GM18861 (cell line): ENCODE results near the gene ART5.

Source experiments
- ATAC-seq: cut with Tn5 transposase; IDR thresholded peaks from one replicate; pipeline ENCODE4 v1.9.1; 2021; ENCODE audit not compliant: unreplicated experiment

ART5 gene, protein sequence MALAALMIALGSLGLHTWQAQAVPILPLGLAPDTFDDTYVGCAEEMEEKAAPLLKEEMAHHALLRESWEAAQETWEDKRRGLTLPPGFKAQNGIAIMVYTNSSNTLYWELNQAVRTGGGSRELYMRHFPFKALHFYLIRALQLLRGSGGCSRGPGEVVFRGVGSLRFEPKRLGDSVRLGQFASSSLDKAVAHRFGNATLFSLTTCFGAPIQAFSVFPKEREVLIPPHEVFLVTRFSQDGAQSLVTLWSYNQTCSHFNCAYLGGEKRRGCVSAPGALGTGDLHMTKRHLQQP

DNA sequence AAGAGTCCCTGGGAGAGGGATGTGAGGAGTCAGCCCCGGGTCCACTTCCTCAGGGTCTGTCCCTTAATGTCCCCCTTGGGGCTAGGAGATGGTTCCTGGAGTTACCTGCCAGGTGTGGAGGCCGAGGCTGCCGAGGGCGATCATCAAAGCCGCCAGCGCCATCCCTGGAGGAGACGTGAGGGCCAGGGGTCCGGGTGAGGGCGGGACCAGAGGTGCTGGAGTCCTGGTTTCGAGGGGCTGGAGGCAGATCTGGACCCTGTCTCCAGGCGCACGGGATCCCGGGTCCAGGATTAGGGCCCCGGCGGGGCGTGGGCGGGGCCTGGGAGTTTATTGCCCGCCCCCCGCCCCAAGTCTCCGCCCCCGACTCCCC is at the start of gene ART5:
TSS of gene ART5 (minus strand) at position 292 of the 370 bp plus-strand sequence. CDS start at position 162, 130 bp downstream.
- no peak for ATAC-seq

DNA sequence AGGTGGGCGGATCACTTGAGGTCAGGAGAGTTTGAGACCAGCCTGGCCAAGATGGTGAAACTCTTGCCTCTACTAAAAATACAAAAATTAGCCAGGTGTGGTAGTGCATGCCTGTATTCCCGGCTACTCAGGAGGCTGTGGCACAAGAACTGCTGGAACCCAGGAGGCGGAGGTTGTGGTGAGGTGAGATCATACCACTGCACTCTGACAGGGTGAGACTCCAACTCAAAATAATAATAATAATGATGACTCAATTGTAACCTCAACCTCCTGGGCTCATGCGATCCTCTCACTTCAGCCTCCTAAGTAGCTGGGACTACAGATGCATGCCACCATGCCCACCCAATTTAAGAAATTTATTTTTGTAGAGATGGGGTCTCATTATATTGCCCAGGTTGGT is 45.0 kb upstream of the ART5 start:
- ATAC-seq = no peak

DNA sequence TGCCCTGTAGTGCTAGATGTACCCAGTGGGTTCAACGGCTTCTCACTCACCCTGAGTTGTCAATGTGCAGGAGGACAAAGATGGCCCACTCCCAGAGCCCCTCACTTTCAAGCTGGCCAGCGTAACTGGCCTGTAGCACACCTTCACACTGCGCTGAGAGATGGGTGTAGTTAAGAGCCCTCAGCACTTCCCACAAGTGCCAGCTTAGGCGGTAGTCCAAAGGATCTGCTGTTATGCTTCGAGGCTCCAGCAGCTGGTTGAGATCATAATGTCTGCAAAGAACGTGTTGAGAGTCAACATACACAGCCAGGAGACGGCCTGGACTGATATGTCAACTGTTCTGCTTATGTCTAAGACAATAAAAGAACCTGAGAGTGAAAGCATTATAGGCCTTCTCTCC is 44.1 kb upstream of the ART5 start:
- no peak for ATAC-seq

DNA sequence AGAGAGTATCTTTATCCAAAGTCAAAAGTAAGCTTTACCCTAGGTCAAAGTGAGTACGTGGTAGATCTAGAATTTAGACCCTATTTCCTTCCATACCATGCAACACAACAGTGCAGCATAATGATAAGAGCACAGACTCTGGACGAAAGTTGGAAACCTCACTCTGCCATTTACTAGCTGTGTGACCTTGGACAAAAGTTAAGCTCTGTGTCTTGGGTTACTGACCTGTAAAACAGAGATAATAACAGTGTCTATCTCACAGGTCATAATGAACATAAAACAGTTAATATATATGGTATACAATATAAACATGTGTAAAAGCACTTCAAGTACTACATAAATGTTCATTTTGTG is 43.0 kb upstream of the ART5 start:
- no peak for ATAC-seq

DNA sequence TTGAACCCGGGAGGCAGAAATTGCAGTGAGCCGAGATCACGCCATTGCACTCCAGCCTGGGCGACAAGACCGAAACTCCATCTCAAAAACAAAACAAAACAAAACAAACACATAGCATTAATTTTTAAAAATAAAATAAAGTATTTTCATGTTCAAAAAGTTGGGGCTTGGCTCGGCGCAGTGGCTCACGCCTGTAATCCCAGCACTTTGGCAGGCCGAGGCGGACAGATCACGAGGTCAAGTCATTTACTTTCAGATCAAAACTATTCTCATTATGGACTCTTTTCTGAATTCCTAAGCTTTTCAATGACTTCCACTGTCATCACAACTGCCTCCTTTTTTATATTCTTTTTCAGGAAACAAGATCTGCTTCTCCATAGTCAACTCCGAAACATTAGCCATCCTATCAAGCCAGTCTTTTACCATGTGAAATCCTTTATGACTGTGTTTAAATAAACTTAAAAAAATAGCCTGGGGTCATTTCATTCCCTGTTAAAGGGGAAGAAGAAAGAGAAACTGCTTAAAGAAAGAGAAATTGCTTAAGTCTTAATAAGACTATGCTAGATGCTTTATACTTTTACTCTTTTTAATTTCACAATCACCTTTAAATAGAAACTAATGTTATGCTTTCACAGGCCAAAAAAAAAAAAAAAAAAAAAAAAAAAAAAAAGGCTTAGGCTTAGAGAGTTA is 42.5 kb upstream of the ART5 start:
- ATAC-seq = no peak

DNA sequence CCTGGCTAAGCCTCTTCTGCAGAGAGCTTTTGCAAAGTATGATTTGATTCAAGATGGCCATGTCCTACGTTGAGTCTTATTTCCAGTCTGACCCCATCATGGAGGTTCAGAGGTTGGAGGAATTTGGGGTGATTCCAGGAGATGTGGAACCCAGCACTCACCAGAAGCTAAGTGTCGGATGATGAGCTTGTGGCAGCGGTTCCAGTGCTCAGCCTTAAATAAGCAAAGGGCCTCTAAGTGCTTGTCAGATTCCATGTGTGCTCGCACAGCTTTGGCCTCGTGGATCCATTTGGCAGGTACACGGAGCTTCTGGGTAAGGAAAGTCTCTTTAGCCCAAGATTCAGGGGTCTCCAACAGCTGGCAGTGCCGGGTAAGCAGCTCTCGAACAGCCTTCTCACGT is 41.2 kb upstream of the ART5 start:
- no peak for ATAC-seq

DNA sequence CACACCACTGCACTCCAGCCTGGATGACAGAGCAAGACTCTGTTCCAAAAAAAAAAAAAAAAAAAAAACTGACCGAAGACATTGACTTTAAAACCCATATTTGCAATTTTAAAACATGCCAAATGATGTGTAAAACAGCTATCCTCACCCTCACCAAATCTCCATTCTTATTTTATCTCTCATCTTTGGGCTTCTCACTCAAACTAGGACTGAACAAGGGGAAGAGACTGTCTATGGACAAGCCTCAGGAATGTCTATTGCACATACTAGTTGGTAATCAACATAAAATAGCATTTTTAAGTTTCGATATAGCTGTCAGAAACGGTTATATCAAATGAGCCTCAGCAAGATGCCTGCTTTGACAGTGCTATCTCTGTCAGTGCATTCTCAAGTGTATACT is 37.3 kb upstream of the ART5 start:
- no peak for ATAC-seq

DNA sequence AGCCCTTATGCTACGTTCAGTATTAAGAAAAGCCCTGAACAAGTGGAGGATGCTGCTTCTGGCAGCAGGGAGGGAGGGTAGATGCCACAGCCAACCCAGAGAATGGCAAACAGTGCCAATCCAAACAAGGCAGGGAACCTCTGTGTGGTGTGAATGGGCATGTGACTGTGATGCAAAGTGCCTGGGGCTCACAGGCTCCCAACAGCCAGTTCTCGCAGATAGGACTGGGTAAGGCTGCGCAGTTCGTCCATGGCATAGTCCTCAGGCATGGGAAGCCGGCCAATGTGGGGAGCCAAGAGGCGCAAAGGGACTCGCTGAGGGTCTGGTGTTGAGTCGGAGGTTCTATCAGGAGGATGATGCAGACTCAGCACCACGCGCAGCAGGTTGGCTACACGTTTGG is 34.2 kb upstream of the ART5 start:
- no peak for ATAC-seq

DNA sequence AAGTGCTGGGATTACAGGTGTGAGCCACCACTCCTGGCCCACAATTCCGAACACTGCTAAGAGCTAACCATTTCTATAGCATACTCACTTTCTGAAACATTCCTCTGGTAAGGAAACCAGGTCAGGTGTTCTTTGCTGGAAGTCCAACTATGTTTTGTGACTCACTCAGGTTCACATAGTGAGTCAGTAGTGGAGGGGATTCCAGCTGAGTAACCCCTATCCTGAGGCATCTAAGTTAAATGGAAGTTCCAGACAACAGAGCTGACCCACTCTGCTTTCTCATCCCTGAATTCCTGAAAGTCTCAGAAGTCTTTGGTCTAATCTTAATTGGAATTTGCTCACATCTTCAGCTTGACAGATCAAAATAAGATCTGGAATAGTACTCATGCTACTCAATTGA is 32.4 kb upstream of the ART5 start:
- no peak for ATAC-seq

DNA sequence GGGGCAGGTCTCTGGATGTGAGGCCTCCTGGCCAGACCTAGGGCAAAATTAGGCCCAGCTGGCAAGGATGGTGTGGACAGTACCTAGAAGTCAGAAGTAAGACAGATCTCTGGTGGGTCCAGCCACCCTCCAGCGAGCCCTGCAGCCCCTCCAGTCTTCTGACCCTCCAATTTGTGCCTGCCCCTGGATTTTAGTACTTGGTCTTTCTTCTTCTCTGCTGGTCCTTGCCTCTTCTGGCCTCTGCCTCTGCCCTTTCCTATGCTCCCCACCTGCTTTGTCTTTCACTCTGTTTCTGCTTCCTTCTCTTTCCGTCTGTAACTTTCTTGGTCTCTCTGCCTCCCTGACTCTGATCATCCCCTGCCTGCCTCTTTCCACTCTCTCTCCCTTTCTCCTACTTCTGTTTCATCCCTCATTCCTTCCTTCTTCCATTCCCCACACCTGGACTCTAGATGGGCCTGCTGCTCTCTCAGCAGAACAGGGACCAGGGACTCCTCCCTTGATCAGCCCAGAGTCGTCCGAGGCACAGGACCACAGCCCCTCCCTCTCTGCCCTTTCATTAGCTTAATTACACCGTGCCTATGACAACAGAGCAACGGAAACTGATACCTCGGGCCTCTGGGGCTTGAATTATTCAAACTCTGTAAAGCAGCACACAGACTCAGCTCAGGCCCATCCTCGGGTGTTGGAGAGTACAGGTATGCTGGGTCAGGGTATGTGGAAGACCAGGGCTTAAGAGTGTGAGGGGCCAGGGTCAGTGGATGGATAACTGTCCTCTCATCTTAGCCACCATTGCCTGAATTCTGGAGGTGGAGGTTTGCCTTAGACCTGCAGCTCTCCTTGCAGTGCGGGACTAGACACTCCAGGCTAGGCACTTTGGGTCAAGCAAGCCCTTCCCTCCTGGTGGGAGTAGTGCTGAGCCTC is 29.8 kb upstream of the ART5 start, which contains the start of gene CHRNA10:
TSS of gene CHRNA10 (minus strand) at position 51 of the 921 bp plus-strand sequence. CDS start 72 bp downstream, outside the sequence.
- no peak for ATAC-seq

DNA sequence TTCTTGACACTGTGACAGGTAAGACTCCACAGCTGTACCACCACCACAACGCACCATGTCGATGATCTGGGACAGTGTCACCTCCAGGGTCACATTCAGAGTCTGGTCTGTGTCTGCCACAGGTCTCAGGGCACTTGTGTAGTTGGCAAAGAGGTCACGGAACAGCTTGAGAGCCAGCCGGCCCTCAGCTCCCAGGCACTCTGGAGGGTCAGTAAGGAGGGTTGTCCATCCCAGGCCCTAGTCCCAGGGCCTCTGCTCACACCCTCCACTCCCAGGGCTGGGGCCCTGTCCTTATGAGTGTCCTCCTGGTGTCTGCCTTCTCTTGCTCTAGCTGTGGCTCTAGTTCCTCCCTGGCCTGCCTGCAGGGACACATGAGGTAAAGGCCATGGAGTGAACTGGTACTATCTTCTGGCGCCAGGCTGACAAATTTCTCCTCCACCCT is 28.0 kb upstream of the ART5 start:
- ATAC-seq = no peak

DNA sequence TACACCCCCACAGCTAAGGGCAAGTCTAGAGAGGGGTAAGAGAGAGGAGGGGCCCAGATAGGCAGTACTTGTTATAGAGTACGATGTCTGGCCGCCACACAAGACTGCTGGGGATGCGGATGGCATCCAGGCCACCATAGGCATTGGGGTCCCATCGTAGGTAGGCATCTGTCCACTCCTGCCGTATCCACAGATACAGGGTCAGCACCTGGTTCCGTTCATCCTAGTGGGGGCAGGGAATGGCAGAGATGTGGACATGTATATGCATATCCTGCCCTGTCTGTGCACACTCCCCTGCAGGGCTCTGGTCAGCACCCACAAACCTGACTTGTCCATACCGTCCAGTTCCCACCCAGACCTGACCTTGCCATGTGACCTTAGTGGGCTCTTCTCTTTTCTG is 27.3 kb upstream of the ART5 start:
- no peak for ATAC-seq

DNA sequence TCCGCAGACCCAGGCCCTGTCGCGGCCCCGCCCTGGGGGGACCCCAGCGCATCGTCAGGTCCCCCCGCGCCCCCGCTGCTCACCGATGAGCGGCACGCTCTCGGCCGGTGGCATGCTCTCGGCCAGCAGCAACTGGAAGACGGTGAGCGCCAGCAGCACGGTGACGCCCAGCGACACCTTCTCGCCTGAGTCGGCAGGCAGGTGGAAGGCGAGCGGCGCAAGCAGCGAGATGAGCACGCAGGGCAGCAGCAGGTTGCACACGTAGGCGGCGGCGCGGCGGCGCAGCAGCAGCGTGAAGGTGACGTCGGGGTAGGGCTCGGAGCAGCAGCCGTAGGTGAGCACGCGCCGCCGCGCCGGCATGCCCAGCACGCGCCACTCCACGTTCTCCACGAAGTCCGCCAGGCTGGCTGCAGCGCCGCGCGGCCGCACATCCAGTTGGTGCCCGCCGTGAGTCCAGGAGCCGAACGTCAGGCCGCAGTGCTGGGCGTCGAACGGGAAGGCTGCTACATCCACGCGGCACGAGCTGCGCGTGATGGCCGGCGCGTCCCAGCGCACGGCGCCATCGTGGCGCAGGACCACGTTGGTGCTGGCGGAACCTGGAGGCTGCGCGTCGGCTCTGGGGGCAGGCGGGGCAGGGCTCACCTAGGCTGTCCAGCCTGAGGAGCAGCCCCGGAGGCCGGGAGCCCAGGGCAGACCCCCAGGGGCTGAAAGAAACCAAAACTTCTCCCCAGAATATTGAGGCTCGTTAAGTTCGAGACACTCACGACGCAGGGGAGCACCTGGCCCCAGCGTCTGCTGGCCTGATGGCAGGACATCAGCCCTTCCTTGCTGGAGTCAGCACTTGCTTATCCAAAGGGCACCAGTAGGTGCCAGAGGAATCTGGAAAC is 25.6 kb upstream of the ART5 start:
- ATAC-seq = no peak

DNA sequence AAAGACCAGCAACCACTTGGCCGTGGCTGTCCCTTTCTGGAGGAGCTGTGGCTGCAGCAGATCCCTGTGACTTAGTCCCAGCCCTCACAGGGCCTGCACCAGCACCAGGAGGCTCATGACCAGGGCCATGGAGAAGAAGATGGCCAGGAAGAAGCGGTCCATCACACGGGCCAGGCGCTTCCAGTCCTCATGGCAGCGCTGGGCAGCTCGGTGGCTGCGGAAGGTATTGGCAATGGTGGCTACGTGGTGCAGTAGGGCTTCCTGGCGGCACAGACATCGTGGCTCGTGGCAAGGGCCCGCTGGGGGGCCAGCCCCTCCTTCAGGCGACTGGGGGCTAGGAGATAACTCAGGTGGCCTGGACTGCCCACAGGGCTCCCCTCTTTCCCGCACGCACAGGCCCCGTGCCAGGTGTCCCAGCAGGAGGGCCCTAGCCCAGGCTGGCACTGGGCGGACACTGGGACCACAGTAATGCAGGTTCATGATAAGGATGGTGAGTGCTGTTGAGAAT is 24.3 kb upstream of the ART5 start:
- no peak for ATAC-seq

DNA sequence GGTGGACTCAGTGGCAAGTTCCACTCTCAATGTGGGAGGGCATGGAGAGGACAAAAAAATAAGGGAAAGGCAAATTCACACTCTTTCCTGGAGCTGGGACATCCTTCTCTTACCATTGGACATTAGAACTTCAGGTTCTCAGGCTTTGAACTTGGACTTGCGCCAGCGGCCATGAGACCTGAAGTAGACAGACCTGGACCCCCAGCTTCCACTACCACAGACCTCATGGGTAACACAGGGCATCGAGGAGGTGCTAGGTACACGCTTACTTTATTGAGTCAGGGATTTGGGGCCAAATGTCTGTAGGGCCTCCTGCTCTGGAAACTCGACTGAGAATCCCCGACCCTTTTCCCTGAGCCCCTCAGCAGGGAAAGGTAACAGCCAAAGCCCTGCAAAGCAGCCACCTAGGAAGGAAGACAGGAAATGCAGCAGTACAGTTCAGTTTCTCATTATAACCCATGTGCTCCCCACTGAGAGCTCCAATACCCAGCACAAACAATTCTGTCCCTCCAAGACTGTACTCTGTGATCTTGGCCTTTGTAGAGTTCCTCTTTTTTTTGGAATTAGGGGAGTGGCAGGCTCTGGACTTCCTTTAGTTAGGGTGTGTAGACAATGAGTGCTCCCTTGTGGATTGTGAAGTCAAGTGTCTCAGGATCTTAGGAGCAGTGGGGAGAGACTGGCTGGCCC is 23.7 kb upstream of the ART5 start:
- no peak for ATAC-seq

DNA sequence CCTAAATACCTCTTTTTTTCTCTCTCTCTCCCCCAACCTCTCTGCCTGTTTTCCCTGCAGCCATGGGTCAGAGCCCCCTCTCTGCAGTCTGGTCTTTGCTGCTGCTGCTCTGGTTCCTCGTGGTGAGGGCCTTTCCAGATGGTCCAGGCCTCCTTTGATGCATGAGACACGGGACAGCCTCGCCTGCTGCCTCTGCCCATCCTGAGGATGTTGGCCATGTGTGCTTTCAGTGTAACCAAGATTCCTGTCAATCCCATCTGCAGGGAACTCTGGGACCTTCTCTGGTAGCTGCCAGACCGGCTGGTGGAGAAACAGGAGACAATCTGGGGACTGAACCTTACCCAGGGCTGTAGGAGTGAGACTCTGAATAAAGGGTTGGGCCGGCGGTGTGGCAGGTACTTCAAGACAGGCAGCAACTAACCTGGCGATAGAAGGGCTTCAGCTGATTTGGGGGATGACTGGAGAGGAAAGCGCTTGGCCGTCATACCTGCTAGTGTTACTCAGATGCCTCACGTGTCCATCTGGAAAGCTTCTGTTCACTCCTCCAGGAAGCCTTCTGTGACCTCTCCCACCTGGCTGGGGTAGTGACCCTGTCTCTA is 22.3 kb upstream of the ART5 start:
- ATAC-seq = no peak

DNA sequence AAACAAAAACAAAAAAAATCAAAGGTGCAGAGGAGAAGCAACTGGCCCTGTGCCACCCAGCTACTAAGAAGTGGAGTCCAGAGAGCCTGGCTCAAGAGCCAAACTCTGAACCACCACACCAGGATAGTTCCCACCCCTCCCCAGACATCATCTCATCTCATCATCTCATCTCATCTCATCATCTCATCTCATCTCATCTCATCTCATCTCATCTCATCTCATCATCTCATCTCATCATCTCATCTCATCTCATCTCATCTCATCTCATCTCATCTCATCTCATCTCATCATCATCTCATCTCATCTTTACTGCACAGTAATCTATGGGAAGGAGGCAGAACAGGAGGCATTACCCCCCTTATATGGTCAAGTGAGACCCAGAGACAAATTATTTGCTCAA is 21.1 kb upstream of the ART5 start:
- ATAC-seq = no peak

DNA sequence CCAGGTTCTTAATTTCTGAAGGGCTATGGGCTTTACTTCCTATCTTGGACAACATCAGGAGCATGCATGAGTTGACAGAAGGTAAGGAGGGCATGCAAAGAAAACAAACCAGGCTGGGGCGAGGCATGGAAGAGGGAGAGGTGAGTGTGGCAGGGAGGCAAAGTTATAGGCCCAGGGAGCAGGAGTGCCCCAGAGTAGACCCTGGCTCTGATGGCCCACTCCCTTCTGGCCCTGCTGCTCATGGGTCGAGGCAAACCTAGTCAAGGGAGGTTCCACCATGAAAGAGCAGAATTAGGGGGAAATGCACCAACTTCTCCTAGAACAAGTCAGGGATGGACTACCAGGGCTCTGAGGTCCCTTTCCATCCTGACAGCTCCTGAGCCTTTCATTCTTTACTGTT is 19.2 kb upstream of the ART5 start:
- ATAC-seq = no peak
